ENCODE data around the gene LSAMP. TPM values are rescaled to one million over a fixed set of nuclear protein-coding genes. Genes with fewer than 3 reads are reported as not detected.

The LSAMP gene
- total RNA-seq, 1 experiment from 2014 or later: 0.90 TPM

DNA sequence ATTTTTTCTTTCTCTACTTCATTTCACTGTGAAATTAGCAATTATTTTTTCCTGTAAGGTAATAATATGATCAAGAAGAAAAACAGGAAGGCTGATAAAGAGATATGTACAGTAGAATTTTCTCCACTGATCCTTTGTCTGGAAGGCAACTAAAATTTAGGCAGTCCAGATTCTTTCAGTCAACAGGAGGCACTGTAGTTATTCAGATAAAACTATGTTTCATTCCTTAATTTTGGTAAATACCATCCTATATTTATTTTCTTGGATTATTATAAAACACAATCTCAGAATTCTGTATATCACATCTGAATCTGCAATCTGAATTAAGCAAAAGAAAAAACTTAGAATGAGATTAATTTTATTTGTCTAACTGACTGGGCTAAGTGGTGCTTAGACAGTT is 343.2 kb downstream of the LSAMP start:
- no peaks in the 10 kb centered on the region for H4K20me1 ChIP-seq (ENCODE audit: control insufficient read depth, insufficient read depth, insufficient read length)
- H3K23me2 ChIP-seq (ENCODE audit: insufficient read length, low read depth, low read length, poor library complexity, severe bottlenecking): no peaks in the 10 kb centered on the region
- no peak overlapping the region for H3K18ac ChIP-seq (ENCODE audit: insufficient read length, low read depth, low read length)
- no peak overlapping the region for H3K14ac ChIP-seq (ENCODE audit: insufficient read depth, low read length)
- H3K4me1 ChIP-seq (ENCODE audit: insufficient read depth, low read length): no peaks in the 10 kb centered on the region; the same call in 1 of the 2 replicates
- Mint-ChIP-seq H3K27me3 (ENCODE audit: low read depth) (no peaks in the 10 kb centered on the region), H3K27ac (no peak overlapping the region), H3K4me3 (no peak overlapping the region), H3K36me3 (ENCODE audit: insufficient read depth in 1 of 3, low read depth in 3 of 3) (no peaks in the 10 kb centered on the region), H3K9me3 (no peaks in the 10 kb centered on the region), H3K4me1 (peaks cover 4 to 8% of the 10 kb centered on the region in 2 experiments; a peak in 2 of 4 replicates)
- no peak overlapping the region for H3K56ac ChIP-seq (ENCODE audit: insufficient read length, low read depth, low read length)
- no peak overlapping the region for H2AK5ac ChIP-seq (ENCODE audit: insufficient read length, low read length)
- no peak overlapping the region for H2BK12ac ChIP-seq (ENCODE audit: insufficient read length, low read depth, low read length)
- TF ChIP-seq, protein P1, sequence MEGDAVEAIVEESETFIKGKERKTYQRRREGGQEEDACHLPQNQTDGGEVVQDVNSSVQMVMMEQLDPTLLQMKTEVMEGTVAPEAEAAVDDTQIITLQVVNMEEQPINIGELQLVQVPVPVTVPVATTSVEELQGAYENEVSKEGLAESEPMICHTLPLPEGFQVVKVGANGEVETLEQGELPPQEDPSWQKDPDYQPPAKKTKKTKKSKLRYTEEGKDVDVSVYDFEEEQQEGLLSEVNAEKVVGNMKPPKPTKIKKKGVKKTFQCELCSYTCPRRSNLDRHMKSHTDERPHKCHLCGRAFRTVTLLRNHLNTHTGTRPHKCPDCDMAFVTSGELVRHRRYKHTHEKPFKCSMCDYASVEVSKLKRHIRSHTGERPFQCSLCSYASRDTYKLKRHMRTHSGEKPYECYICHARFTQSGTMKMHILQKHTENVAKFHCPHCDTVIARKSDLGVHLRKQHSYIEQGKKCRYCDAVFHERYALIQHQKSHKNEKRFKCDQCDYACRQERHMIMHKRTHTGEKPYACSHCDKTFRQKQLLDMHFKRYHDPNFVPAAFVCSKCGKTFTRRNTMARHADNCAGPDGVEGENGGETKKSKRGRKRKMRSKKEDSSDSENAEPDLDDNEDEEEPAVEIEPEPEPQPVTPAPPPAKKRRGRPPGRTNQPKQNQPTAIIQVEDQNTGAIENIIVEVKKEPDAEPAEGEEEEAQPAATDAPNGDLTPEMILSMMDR (conservative IDR thresholded peaks at IDR 0.05): peak; percentile 43
- H3K9ac ChIP-seq (ENCODE audit: extremely low read depth, insufficient read length, low read length): no peak overlapping the region
- no peak overlapping the region for H3K27ac ChIP-seq (ENCODE audit: insufficient read length, low read depth, low read length)
- no peak overlapping the region for H2BK5ac ChIP-seq (ENCODE audit: insufficient read length, low read length)
- no peaks in the 10 kb centered on the region for H3K27me3 ChIP-seq (ENCODE audit: insufficient read depth, low read length)
- no peak overlapping the region for H2BK120ac ChIP-seq (ENCODE audit: low read depth, low read length, poor library complexity, severe bottlenecking)
- no peak overlapping the region for H3K4me2 ChIP-seq (ENCODE audit: insufficient read depth, insufficient read length, low read length)
- no peak overlapping the region for H2BK15ac ChIP-seq (ENCODE audit: low read depth, low read length)
- no peak for DNase-seq
- H2BK20ac ChIP-seq (ENCODE audit: low read depth, low read length, poor library complexity, severe bottlenecking): no peak overlapping the region
- no peak overlapping the region for H2AFZ ChIP-seq (ENCODE audit: low read length)
- H3K9me3 ChIP-seq (ENCODE audit: control insufficient read depth, low read depth, low read length): no peaks in the 10 kb centered on the region
- no peak overlapping the region for H4K5ac ChIP-seq (ENCODE audit: insufficient read length, low read depth, low read length)
- no peak overlapping the region for H3K23ac ChIP-seq (ENCODE audit: insufficient read length, low read depth, low read length)
- no peaks in the 10 kb centered on the region for H3K79me2 ChIP-seq (ENCODE audit: insufficient read depth, low read length)
- no peaks in the 10 kb centered on the region for H3K79me1 ChIP-seq (ENCODE audit: insufficient read depth, low read depth, low read length, poor library complexity, severe bottlenecking)
- H3K4ac ChIP-seq (ENCODE audit: low read depth, low read length): no peak overlapping the region
- H4K8ac ChIP-seq (replicated peaks; ENCODE audit: insufficient read length, low read depth, low read length): no peak overlapping the region
- H4K91ac ChIP-seq (ENCODE audit: insufficient read length, low read depth, low read length): no peak overlapping the region
- H3T11ph ChIP-seq (ENCODE audit: low read length): no peak overlapping the region
